SK-N-SH (cell line): ENCODE results near the gene DENND1C.
A peak's percentile ranks its signal among the peaks of the same experiment; 100 is the strongest.

Experiments used
- EP300 ChIP-seq, 2 experiments: IDR thresholded peaks; 2 replicates each; pipeline versions ENCODE4 v1.4.0 to v1.6.1; 2012; ENCODE audit warnings: borderline replicate concordance in 1 of 2, low read depth in 1 of 2, low read length in 1 of 2
- RCOR1 ChIP-seq: fragments of 150-350 bp; IDR thresholded peaks from 2 replicates; pipeline ENCODE4 v1.6.1; 2017; ENCODE audit warnings: antibody characterized with exemption, low read length
- RFX5 ChIP-seq: IDR thresholded peaks from 2 replicates; pipeline ENCODE4 v1.6.1; 2012; ENCODE audit warnings: mild to moderate bottlenecking, improper control_type of control experiment, low read length
- RXRA ChIP-seq: IDR thresholded peaks from 2 replicates; pipeline ENCODE4 v1.4.0; 2012; ENCODE audit warnings: low read depth, mild to moderate bottlenecking, borderline replicate concordance
- TAF1 ChIP-seq: IDR thresholded peaks from 2 replicates; pipeline ENCODE4 v1.6.1; 2012; ENCODE audit warnings: low read depth, mild to moderate bottlenecking, low read length, moderate library complexity, borderline replicate concordance
- TCF12 ChIP-seq: IDR thresholded peaks from 2 replicates; pipeline ENCODE4 v1.4.0; 2012
- YY1 ChIP-seq: IDR thresholded peaks from 2 replicates; pipeline ENCODE4 v1.4.0; 2012; ENCODE audit warnings: low read depth, mild to moderate bottlenecking
- TF ChIP-seq, protein P1 (sequence below): fragments of 200-600 bp; sonication (generic); IDR thresholded peaks from 2 replicates; pipeline ENCODE4 v1.6.1; 2017; ENCODE audit warnings: antibody characterized with exemption, mild to moderate bottlenecking, moderate library complexity

DNA sequence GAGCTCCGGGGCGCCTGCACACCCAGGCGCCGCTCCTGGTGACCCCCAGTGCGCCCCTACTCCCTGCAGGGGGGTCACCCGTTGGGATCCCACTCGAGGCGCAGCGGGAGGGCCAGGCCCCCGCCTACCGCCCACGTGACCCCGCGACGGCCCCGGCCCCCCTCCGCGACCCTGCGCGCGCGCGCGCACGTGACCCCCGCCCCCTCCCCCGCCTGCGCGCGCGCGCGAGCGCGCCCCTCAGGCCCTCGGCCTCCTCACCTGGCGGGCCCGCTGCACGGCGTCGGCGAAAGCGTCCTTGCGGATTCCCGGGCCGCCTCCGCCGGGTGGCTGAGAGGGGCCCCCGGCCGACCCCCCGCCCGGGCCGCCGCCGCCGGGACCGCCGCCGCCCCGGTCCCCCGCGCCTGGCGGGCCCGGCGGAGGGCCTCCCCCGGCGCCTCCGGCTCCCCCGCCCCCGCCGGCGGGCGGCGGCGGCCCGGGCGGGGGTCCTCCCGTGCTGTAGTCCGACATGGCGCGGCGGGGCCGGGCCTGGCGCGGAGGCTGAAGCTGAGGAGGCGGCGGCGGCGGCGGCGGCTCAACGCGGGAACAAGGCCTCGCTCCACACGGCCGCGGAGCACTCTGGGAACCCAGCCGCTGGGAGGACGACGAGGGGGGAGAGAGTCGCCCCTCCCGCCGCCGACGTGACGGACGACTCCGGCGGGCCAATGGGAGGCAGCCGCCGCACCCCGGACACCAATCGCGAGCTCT lies 57.2 kb downstream of the DENND1C start, which contains the start of gene KHSRP:
- TF ChIP-seq RXRA (no peak), TAF1 (peak; percentile 67; the same call in 1 of the 2 replicates), TCF12 (no peak), RFX5 (peak; percentile 72; the same call in 1 of the 2 replicates), RCOR1 (no peak), EP300 (IDR thresholded peaks at IDR 0.05; ENCODE audit: borderline replicate concordance in 1 of 2, low read depth in 1 of 2, low read length in 1 of 2) (no peak), YY1 (no peak)
- TF ChIP-seq, protein P1, sequence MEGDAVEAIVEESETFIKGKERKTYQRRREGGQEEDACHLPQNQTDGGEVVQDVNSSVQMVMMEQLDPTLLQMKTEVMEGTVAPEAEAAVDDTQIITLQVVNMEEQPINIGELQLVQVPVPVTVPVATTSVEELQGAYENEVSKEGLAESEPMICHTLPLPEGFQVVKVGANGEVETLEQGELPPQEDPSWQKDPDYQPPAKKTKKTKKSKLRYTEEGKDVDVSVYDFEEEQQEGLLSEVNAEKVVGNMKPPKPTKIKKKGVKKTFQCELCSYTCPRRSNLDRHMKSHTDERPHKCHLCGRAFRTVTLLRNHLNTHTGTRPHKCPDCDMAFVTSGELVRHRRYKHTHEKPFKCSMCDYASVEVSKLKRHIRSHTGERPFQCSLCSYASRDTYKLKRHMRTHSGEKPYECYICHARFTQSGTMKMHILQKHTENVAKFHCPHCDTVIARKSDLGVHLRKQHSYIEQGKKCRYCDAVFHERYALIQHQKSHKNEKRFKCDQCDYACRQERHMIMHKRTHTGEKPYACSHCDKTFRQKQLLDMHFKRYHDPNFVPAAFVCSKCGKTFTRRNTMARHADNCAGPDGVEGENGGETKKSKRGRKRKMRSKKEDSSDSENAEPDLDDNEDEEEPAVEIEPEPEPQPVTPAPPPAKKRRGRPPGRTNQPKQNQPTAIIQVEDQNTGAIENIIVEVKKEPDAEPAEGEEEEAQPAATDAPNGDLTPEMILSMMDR = no peak
